ENCODE measurements around the gene CORT.

The CORT gene

GRCh38 chr1:10495952-10496351 lies 46.1 kb downstream of the CORT start:
- Histone ChIP-seq H3K4me1 (ENCODE audit: insufficient read depth, low read length, severe bottlenecking) (peaks cover 12% of the 10 kb centered on the region), H3K9ac (ENCODE audit: low read length) (no peak overlapping the region), H3K9me2 (ENCODE audit: low read depth, low read length) (no peaks in the 10 kb centered on the region), H3K9me3 (ENCODE audit: low read length) (no peaks in the 10 kb centered on the region), H3K79me2 (ENCODE audit: insufficient read depth, low read length) (no peaks in the 10 kb centered on the region), H2AFZ (ENCODE audit: low read length) (no peak overlapping the region), H3K27me3 (ENCODE audit: insufficient read depth, low read length) (no peaks in the 10 kb centered on the region), H3K4me2 (ENCODE audit: low read length) (no peak overlapping the region), H3K27ac (ENCODE audit: low read depth, low read length, poor library complexity, severe bottlenecking) (no peak overlapping the region), H3K36me3 (ENCODE audit: insufficient read depth, low read length) (peaks cover 17% of the 10 kb centered on the region; the same call in 1 of the 2 replicates), H3F3A (ENCODE audit: insufficient read depth, low read length) (no peaks in the 10 kb centered on the region), H3K4me3 (ENCODE audit: low read depth, low read length, poor library complexity, severe bottlenecking) (no peak overlapping the region), H4K20me1 (ENCODE audit: insufficient read depth, low read length) (peaks cover 3% of the 10 kb centered on the region; the same call in 1 of the 2 replicates)
- no peak for TF ChIP-seq EZH2 (IDR thresholded peaks at IDR 0.05; ENCODE audit: borderline replicate concordance, low read length)

GRCh38 chr1:10497109-10497508 lies 47.3 kb downstream of the CORT start:
- H3K27me3 ChIP-seq (ENCODE audit: insufficient read depth, low read length): no peaks in the 10 kb centered on the region
- H3K9ac ChIP-seq (ENCODE audit: low read length): no peak overlapping the region
- H3F3A ChIP-seq (ENCODE audit: insufficient read depth, low read length): no peaks in the 10 kb centered on the region
- no peaks in the 10 kb centered on the region for H3K79me2 ChIP-seq (ENCODE audit: insufficient read depth, low read length)
- no peaks in the 10 kb centered on the region for H3K9me2 ChIP-seq (ENCODE audit: low read depth, low read length)
- no peak overlapping the region for H3K4me3 ChIP-seq (ENCODE audit: low read depth, low read length, poor library complexity, severe bottlenecking)
- no peak overlapping the region for H2AFZ ChIP-seq (ENCODE audit: low read length)
- H4K20me1 ChIP-seq (ENCODE audit: insufficient read depth, low read length): peaks cover 3% of the 10 kb centered on the region; the same call in 1 of the 2 replicates
- no peak overlapping the region for H3K27ac ChIP-seq (ENCODE audit: low read depth, low read length, poor library complexity, severe bottlenecking)
- peaks cover 12% of the 10 kb centered on the region for H3K4me1 ChIP-seq (ENCODE audit: insufficient read depth, low read length, severe bottlenecking)
- no peak overlapping the region for H3K4me2 ChIP-seq (ENCODE audit: low read length)
- TF ChIP-seq EZH2 (IDR thresholded peaks at IDR 0.05; ENCODE audit: borderline replicate concordance, low read length): no peak
- TF ChIP-seq CTCF (IDR thresholded peaks at IDR 0.05; ENCODE audit: low read length): no peak
- no peaks in the 10 kb centered on the region for H3K9me3 ChIP-seq (ENCODE audit: low read length)
- H3K36me3 ChIP-seq (ENCODE audit: insufficient read depth, low read length): peaks cover 17% of the 10 kb centered on the region; the same call in 1 of the 2 replicates

- Histone ChIP-seq H3K9ac (ENCODE audit: low read length) (no peak overlapping the region), H4K20me1 (ENCODE audit: insufficient read depth, low read length) (peaks cover 3% of the 10 kb centered on the region; the same call in 1 of the 2 replicates), H2AFZ (ENCODE audit: low read length) (no peak overlapping the region), H3K4me3 (ENCODE audit: low read depth, low read length, poor library complexity, severe bottlenecking) (no peak overlapping the region), H3F3A (ENCODE audit: insufficient read depth, low read length) (no peaks in the 10 kb centered on the region), H3K9me2 (ENCODE audit: low read depth, low read length) (no peaks in the 10 kb centered on the region), H3K79me2 (ENCODE audit: insufficient read depth, low read length) (no peaks in the 10 kb centered on the region), H3K4me1 (ENCODE audit: insufficient read depth, low read length, severe bottlenecking) (peaks cover 12% of the 10 kb centered on the region), H3K4me2 (ENCODE audit: low read length) (no peak overlapping the region), H3K36me3 (ENCODE audit: insufficient read depth, low read length) (peaks cover 17% of the 10 kb centered on the region; the same call in 1 of the 2 replicates), H3K9me3 (ENCODE audit: low read length) (no peaks in the 10 kb centered on the region), H3K27ac (ENCODE audit: low read depth, low read length, poor library complexity, severe bottlenecking) (no peak overlapping the region), H3K27me3 (ENCODE audit: insufficient read depth, low read length) (no peaks in the 10 kb centered on the region)
- TF ChIP-seq EZH2 (IDR thresholded peaks at IDR 0.05; ENCODE audit: borderline replicate concordance, low read length) (no peak), CTCF (IDR thresholded peaks at IDR 0.05; ENCODE audit: low read length) (no peak)
Observed at GRCh38 chr1:10498231-10498630, 48.4 kb downstream of the CORT start.
